Kidney (tissue), 14 donors: ENCODE results near the gene TMEM253. TPM values are rescaled to one million over a fixed set of nuclear protein-coding genes. Genes with fewer than 3 reads are reported as not detected.

Experiments
- DNase-seq, 5 donors: peaks; one replicate each; pipeline ENCODE4 v3.0.0-alpha.2; 2013 to 2020
- FAIRE-seq: peaks from 2 replicates; lab custom pipeline; 2012; peaks lifted over from hg19 to GRCh38; lab: Jason Lieb, UNC
- H3K27ac ChIP-seq, 2 donors: one replicate each; pipeline ENCODE4 v1.7.0; 2013; ENCODE audit warnings: low read depth in 2 of 2, low read length in 2 of 2, inconsistent platforms in 1 of 2
- H3K27me3 ChIP-seq: one replicate; pipeline ENCODE4 v1.7.1; 2013; ENCODE audit warnings: low read length, inconsistent platforms; ENCODE audit not compliant: control insufficient read depth, insufficient read depth
- H3K36me3 ChIP-seq, 3 donors: one replicate each; pipeline versions ENCODE4 v1.7.0 to v1.7.1; 2013; ENCODE audit warnings: low read length in 3 of 3, control low read depth in 1 of 3, inconsistent platforms in 1 of 3; ENCODE audit not compliant: insufficient read depth in 3 of 3, control insufficient read depth in 2 of 3
- H3K4me1 ChIP-seq, 3 donors: one replicate each; pipeline versions ENCODE4 v1.7.0 to v1.7.1; 2013; ENCODE audit warnings: low read length in 3 of 3, inconsistent platforms in 1 of 3, low read depth in 1 of 3; ENCODE audit not compliant: control insufficient read depth in 2 of 3, insufficient read depth in 2 of 3
- H3K4me3 ChIP-seq, 3 donors: one replicate each; pipeline versions ENCODE4 v1.7.0 to v1.8.1; 2013; ENCODE audit warnings: low read length in 3 of 3, control low read depth in 1 of 3, inconsistent platforms in 1 of 3
- H3K9ac ChIP-seq, 3 donors: one replicate each; pipeline versions ENCODE4 v1.7.0 to v1.7.1; 2013; ENCODE audit warnings: low read length in 3 of 3, control low read depth in 1 of 3, inconsistent platforms in 1 of 3
- H3K9me3 ChIP-seq, 3 donors: one replicate each; pipeline versions ENCODE4 v1.7.0 to v1.7.1; 2013; ENCODE audit warnings: low read length in 3 of 3, control low read depth in 1 of 3, inconsistent platforms in 1 of 3; ENCODE audit not compliant: control insufficient read depth in 2 of 3, insufficient read depth in 1 of 3
- CTCF ChIP-seq: IDR thresholded peaks from 3 replicates; pipeline ENCODE4 v1.5.1; 2012; ENCODE audit warnings: mild to moderate bottlenecking, moderate library complexity, borderline replicate concordance; ENCODE audit not compliant: insufficient read depth; ENCODE audit errors: extremely low read depth
- intact Hi-C: fragments of 100-400 bp; cut with DNase I; formaldehyde crosslinking; loops from one replicate; pipeline ENCODE4 v1.11.1; 2022
- polyA plus RNA-seq: library from polyadenylated mRNA; stranded (reverse); fragments of 350-450 nt; fragmentation: Illumina TruSeq; extraction: RNeasy Lipid Tissue Mini Kit (QIAGEN cat#74804); gene quantifications from one replicate; pipeline ENCODE4 v1.2.3, GENCODE V29; 2014; ENCODE audit warnings: low read depth, low replicate concordance; ENCODE audit not compliant: insufficient read depth
- total RNA-seq: library from RNA; stranded (reverse); fragmentation: NEBNext Ultra II Directional; extraction: Animal tissue kit (Norgen Biotek cat#: 25700); gene quantifications from one replicate; pipeline ENCODE4 v1.2.1, GENCODE V29; 2021
- donor health status: control.
- donor health status: control.
- donor health status: control.
- donor health status: control.
- donor health status: control.
- donor health status: DM: yes; HTN: yes; CAD: no.
- donor health status: Normal renal cell carcinoma (clear cell type).

Gene TMEM253
- total and polyA plus RNA-seq, 2 donors from 2014 or later = 0.41 to 0.43 TPM

- peak; percentile 84 for TF ChIP-seq CTCF
- H3K4me1 ChIP-seq = peaks cover 9 to 39% (median 30%) of the 10 kb centered on the region in 3 donors
- H3K27me3 ChIP-seq = no peaks in the 10 kb centered on the region
- no peaks in the 10 kb centered on the region for H3K36me3 ChIP-seq
- peak overlapping the region; percentile 81 to 87 (median 84) for H3K4me3 ChIP-seq
- H3K9ac ChIP-seq = peak overlapping the region; percentile 65 to 95 (median 89)
- intact Hi-C loops = no loop called here
- H3K9me3 ChIP-seq = no peaks in the 10 kb centered on the region
- DNase-seq = peak; percentile 96 to 99 (median 98)
- FAIRE-seq = no peak
- H3K27ac ChIP-seq = peak overlapping the region; percentile 98 to 99
Measured at GRCh38 chr14:21103710-21104447, 3.0 kb downstream of the TMEM253 start.

DNA sequence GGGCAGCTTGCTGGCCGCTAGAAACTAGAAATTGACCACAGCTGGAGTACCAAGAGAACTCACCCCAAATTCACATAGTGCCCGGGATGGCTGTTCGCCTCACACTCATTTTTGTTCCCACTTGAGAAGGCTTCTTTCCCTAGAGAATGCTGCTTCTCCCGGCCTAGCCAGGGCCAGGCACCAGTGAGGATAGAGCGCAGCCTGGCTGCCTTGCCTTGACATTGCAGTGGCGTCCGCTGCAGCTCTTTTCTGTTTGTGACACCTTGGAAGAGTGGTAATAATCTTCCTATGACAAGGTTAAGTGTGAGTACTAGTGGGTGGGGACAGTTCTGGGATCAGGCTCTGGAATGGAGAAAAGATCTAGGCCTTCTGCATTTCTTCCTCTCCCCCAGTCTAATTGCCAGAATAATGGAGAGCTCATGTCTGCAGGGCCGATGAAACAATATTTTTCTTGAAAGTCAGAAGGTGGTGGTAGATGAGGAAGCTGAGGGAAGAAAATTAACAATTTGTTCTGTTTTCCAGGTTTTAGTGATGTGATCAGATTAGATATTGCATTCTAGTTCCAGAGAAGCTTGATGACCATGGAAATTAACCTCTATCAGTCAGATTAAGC, 3.7 kb downstream of the TMEM253 start:
- intact Hi-C loops = no loop called here
- no peak for FAIRE-seq
- H3K4me3 ChIP-seq = peak overlapping the region; percentile 81 to 87 (median 84)

GRCh38 chr14:21105095-21105494, 4.2 kb downstream of the TMEM253 start:
- H3K4me3 ChIP-seq = peak overlapping the region in 1 of 3 donors; percentile 87
- FAIRE-seq = no peak
- H3K9ac ChIP-seq = peak overlapping the region in 2 of 3 donors; percentile 89 to 95
- no peaks in the 10 kb centered on the region for H3K27me3 ChIP-seq
- intact Hi-C loops = no loop called here
- H3K27ac ChIP-seq = peak overlapping the region; percentile 98 to 99
- no peak for TF ChIP-seq CTCF
- no peak for DNase-seq
- H3K9me3 ChIP-seq = no peaks in the 10 kb centered on the region
- H3K36me3 ChIP-seq = no peaks in the 10 kb centered on the region
- H3K4me1 ChIP-seq = peaks cover 6 to 32% (median 27%) of the 10 kb centered on the region in 3 donors

More for the DNA sequence above, 3.7 kb downstream of the TMEM253 start:
- Histone ChIP-seq H3K27me3 (no peaks in the 10 kb centered on the region), H3K9ac (peak overlapping the region; percentile 65 to 95 (median 89)), H3K27ac (peak overlapping the region; percentile 98 to 99), H3K9me3 (no peaks in the 10 kb centered on the region), H3K4me1 (peaks cover 6 to 33% (median 27%) of the 10 kb centered on the region in 3 donors), H3K36me3 (no peaks in the 10 kb centered on the region)
- DNase-seq = peak; percentile 83 to 92 (median 90)
- TF ChIP-seq CTCF = peak; percentile 97
